ENCODE data around the gene SLC24A1.

Gene SLC24A1

GRCh38 chr15:65651042-65651322 is 29.2 kb downstream of the SLC24A1 start:
- in situ Hi-C loops (cut with MboI; ENCODE audit: low sequenced_read_pairs) = no loop called here

- in situ Hi-C loops (cut with MboI; ENCODE audit: low sequenced_read_pairs) = no loop called here
Measured at GRCh38 chr15:65651831-65652749, 30.4 kb downstream of the SLC24A1 start.

GRCh38 chr15:65653341-65653740 is 31.6 kb downstream of the SLC24A1 start:
- in situ Hi-C loops (cut with MboI; ENCODE audit: low sequenced_read_pairs) = no loop called here

- in situ Hi-C loops (cut with MboI; ENCODE audit: low sequenced_read_pairs) = no loop called here
Measured at GRCh38 chr15:65653801-65654521, 32.2 kb downstream of the SLC24A1 start.

- in situ Hi-C loops (cut with MboI; ENCODE audit: low sequenced_read_pairs) = no loop called here
Measured at GRCh38 chr15:65655026-65655425, 33.3 kb downstream of the SLC24A1 start.

- in situ Hi-C loops (cut with MboI; ENCODE audit: low sequenced_read_pairs) = no loop called here
Measured at GRCh38 chr15:65655457-65655856, 33.7 kb downstream of the SLC24A1 start.

- in situ Hi-C loops (cut with MboI; ENCODE audit: low sequenced_read_pairs) = no loop called here
Measured at GRCh38 chr15:65659502-65660052, 37.8 kb downstream of the SLC24A1 start.

GRCh38 chr15:65660927-65661326 is 39.2 kb downstream of the SLC24A1 start:
- in situ Hi-C loops (cut with MboI; ENCODE audit: low sequenced_read_pairs) = no loop called here

- in situ Hi-C loops (cut with MboI; ENCODE audit: low sequenced_read_pairs) = no loop called here
Measured at GRCh38 chr15:65663521-65663920, 41.8 kb downstream of the SLC24A1 start.

GRCh38 chr15:65666257-65666656 is 44.5 kb downstream of the SLC24A1 start:
- in situ Hi-C loops (cut with MboI; ENCODE audit: low sequenced_read_pairs) = no loop called here

- in situ Hi-C loops (cut with MboI; ENCODE audit: low sequenced_read_pairs) = no loop called here
Measured at GRCh38 chr15:65675551-65675950, 53.8 kb downstream of the SLC24A1 start.

GRCh38 chr15:65676123-65676522 is 54.4 kb downstream of the SLC24A1 start:
- in situ Hi-C loops (cut with MboI; ENCODE audit: low sequenced_read_pairs) = no loop called here

- in situ Hi-C loops (cut with MboI; ENCODE audit: low sequenced_read_pairs) = no loop called here
Measured at GRCh38 chr15:65680544-65680943, 58.8 kb downstream of the SLC24A1 start.

GRCh38 chr15:65682404-65682911 is 60.7 kb downstream of the SLC24A1 start:
- in situ Hi-C loops (cut with MboI; ENCODE audit: low sequenced_read_pairs) = no loop called here

- in situ Hi-C loops (cut with MboI; ENCODE audit: low sequenced_read_pairs) = no loop called here
Measured at GRCh38 chr15:65688462-65688861, 66.7 kb downstream of the SLC24A1 start.

- in situ Hi-C loops (cut with MboI; ENCODE audit: low sequenced_read_pairs) = no loop called here
Measured at GRCh38 chr15:65690173-65690572, 68.4 kb downstream of the SLC24A1 start.

- in situ Hi-C loops (cut with MboI; ENCODE audit: low sequenced_read_pairs) = no loop called here
Measured at GRCh38 chr15:65690778-65691177, 69.0 kb downstream of the SLC24A1 start.

- in situ Hi-C loops (cut with MboI; ENCODE audit: low sequenced_read_pairs) = no loop called here
Measured at GRCh38 chr15:65695081-65695480, 73.3 kb downstream of the SLC24A1 start.

Measured in HL-60/S4 (cell line).